Stimulated activated CD4-positive, alpha-beta T cell treated with anti-CD3 and anti-CD28 coated beads, Interleukin-15, amount 100 ng/mL, for 1 hour (primary cell): Measurements from ENCODE around the gene RTP2.

Source experiments
- DNase-seq, 2 donors: peaks; one replicate each; pipeline ENCODE4 v3.0.0-alpha.2; 2020; ENCODE audit warnings: low read depth in 1 of 2, low spot score in 1 of 2

The RTP2 gene

DNA sequence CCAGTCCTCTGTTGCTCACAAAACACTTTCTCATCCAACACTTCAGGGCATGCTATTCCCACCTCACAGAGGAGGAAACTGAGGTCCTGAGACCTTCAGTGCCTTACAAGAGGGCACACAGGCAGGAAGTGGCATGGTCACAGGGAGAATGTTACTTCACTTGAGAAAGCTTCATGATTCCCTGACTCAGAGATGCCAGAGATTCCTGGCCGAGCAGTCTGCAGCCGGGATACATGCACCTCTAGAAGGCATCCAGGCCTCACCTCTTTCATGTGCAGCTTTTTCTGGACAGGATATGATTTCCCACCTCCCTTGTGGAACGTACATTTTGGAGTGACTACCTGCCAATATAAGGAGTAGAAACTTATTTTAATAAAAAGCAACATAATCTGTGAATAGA, 29.3 kb downstream of the RTP2 start:
- DNase-seq: no peak

DNA sequence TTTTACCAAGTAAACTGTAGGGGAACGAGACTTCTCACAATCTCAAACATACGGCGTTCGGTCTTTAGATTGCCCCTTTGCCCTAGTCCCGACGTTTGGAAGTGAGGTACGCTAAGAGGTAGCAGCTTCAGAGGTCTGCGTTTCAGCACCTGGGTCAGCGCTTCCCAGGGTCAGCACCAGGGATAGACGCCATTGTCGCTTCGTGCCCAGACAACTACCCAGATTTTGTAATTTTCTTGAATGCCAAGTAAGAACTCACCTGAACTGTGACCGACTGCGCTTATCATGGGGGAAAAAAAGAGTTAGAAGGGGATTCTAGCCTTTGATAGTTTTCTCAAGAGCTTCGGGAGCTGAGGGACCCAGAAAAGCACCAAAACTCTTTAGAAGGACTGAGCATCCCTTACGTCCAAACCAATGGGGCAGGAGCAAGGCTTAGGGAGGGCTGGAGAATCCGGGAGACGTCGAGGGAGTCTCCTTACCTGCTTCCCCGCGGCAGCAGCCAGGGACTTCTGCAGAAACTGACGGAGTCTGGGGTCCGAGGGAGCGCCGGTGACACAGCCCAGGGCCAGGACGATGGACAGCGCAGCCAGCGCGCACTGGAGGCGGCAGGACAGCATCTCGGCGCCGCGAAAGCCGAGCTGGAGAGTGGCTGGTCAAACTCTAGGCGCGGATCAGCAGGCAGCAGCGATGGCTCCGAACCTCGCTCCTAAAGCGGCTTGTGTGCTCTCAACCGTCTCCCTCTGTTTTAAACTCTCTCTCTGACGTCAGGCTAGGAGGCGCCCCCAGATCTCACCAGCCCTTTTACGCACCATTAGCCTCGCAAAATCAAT, 32.5 kb downstream of the RTP2 start, which contains the start of gene SST:
TSS of gene SST (minus strand) at position 720 of the 830 bp plus-strand sequence. CDS start at position 617, 103 bp downstream.
- DNase-seq: no peak

DNA sequence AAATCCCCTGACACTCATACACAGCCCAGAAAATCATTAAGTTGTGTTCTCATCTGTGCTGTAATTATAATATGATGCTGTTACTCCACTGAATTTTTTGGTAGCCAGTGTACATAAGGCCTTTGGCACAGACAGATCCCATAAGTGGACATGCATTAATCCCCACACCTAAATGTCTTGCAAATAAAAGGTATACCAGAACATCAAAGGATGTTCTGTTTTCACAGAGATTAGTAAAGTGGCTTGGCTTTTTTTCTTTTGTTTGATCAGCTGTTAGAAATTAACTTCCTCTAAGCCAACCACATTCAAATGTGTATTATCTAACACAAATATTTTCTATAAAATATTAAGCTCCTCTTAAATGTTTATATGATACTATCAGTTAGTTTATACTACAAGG, 34.8 kb downstream of the RTP2 start:
- DNase-seq: no peak

DNA sequence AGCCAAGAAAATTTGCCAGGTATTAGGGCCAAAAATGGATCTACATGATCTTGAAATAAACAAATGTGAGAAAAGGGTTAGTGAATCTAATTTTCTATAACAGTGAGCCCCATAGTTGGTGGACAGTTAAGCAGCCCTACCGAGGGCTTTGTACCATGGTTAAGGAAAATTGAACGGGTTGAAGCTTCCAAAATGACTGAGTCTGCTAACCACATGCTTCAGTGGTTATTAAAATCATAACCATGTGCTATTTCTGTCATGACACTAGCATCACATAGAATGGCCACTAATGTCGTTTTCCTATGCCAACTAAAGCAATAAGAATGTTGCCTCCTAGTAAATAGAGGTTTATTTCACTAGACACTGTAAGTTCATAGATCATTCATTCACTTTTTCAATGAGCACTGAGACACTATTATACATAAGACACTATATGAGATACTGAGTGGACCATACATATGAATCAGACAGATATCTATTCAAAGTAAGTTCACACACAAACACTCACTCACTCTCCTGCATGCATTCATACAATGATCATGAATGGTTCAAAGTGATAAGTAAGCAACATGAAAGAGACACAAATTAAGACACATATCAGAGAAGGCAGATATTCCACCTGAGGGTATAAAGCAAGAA, 36.5 kb downstream of the RTP2 start:
- no peak for DNase-seq

DNA sequence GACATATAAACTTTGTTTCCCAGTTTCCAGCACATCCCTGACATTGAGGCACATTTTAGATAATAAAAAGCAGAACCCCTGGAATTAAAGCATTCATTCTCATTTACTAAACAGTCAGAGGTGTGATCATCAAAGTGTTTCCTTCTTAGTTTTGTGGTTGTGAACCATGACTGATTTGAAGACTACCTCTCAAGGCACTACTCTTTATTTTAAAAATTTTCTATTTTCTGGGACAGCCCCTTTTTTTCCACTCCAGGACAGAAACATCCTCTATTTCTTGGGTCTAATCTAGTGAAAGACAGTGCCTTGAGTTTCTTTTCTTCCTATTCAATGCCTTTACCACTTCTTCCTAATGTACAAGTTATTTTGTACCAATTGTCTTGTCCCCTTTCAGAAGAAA, 37.3 kb downstream of the RTP2 start:
- DNase-seq: no peak

DNA sequence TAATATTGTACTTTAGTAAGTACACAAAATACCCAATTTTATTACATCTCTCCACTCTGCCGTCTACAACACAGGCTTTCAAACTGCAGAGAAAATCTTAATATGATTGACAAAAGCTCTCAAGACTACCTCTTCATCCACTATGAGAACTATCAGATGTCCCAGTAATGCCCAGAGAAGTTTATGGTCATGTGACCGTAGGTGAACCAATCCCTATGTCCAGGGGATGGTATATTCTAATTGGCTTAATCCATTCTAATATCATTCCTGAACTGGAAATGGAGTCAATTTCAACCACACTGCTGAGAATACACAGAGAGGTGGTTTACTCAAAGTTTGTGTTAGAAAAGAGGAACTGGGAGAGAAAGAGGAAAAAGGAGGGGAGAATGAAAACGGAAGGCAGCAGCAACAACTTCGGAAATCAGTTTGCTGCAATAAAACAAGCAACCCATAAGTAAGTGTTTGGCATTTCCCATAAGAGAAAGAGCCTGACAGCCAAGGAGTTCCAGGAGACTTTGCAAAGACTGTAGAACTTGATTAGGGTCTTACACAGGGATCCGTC, 39.4 kb downstream of the RTP2 start:
- DNase-seq: no peak

DNA sequence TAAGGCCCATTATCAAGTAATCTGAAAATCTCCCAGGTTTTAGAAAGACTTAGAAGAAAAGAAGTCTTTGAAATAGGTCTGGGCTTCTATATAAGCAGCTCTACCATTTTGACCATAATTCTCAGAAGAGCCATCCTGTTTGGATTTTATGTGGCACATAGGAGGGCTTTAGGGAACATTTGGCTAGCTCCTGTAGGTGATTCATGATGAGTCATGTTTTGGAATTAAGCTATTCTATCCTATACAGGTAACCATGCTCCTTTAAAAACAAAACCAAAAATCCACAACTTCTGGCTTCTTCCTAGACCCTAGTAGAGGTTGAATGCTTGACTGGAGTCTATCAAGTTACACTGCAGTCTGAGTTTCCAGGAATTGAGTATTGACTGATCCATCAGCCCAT, 41.1 kb downstream of the RTP2 start:
- DNase-seq: no peak

DNA sequence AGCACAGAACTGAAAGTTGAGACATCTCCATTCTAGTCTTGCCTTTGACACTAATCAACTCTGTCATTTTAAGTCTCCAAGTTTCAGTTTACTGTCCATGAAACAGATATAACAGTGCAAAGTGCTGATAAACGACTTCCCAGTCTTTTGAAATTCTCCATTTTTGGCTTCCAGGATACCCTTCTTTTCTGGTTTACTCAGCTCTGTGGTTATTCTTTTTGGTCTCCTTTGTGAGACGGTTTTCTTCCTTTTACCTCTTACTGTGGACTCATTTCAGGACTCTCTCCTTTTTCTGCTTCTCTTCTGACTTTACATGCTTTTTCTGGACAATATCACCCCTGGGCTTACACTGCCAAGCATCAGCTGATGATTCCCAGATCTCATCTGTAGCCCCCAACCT, 51.1 kb downstream of the RTP2 start:
- DNase-seq: no peak
